H9 (cell line): ENCODE data around the gene ZNF844. TPM values are rescaled to one million over a fixed set of nuclear protein-coding genes. Genes with fewer than 3 reads are reported as not detected.
"Not testable (repeated sequence)": the region's sequence is repeated elsewhere in the genome, so short reads cannot be mapped to it uniquely, and the experiment has no call there.

ENCODE experiments used
- DNase-seq: peaks from one replicate; pipeline ENCODE4 v3.0.0-alpha.2; 2017
- H2AFZ ChIP-seq: one replicate; pipeline ENCODE4 v1.6.1; 2013; ENCODE audit warnings: mild to moderate bottlenecking, low read length, control low read depth, moderate library complexity
- H2AK5ac ChIP-seq: 2 replicates; pipeline ENCODE4 v1.6.1; 2013; ENCODE audit warnings: low read length, control low read depth, mixed read lengths; ENCODE audit not compliant: insufficient read length
- H2BK120ac ChIP-seq: one replicate; pipeline ENCODE4 v1.6.1; 2013; ENCODE audit warnings: low read depth, mild to moderate bottlenecking, low read length, control low read depth, inconsistent platforms; ENCODE audit not compliant: poor library complexity, severe bottlenecking
- H2BK12ac ChIP-seq: 2 replicates; pipeline ENCODE4 v1.6.1; 2013; ENCODE audit warnings: low read length, control low read depth, mixed read lengths, low read depth; ENCODE audit not compliant: insufficient read length
- H2BK15ac ChIP-seq: 2 replicates; pipeline ENCODE4 v1.6.1; 2013; ENCODE audit warnings: low read depth, low read length, control low read depth
- H2BK20ac ChIP-seq: one replicate; pipeline ENCODE4 v1.6.1; 2013; ENCODE audit warnings: low read depth, mild to moderate bottlenecking, low read length, control low read depth, inconsistent platforms; ENCODE audit not compliant: poor library complexity, severe bottlenecking
- H2BK5ac ChIP-seq: 2 replicates; pipeline ENCODE4 v1.6.1; 2013; ENCODE audit warnings: low read length, control low read depth, mixed read lengths; ENCODE audit not compliant: insufficient read length
- H3K14ac ChIP-seq: 2 replicates; pipeline ENCODE4 v1.6.1; 2013; ENCODE audit warnings: low read length, control low read depth; ENCODE audit not compliant: insufficient read depth
- H3K18ac ChIP-seq: 2 replicates; pipeline ENCODE4 v1.6.1; 2013; ENCODE audit warnings: low read depth, mild to moderate bottlenecking, mixed read lengths, low read length, control low read depth; ENCODE audit not compliant: insufficient read length
- H3K23ac ChIP-seq: 2 replicates; pipeline ENCODE4 v1.6.1; 2013; ENCODE audit warnings: low read length, control low read depth, mixed read lengths, low read depth; ENCODE audit not compliant: insufficient read length
- H3K23me2 ChIP-seq: 2 replicates; pipeline ENCODE4 v1.6.1; 2013; ENCODE audit warnings: low read depth, mild to moderate bottlenecking, mixed read lengths, low read length, control low read depth; ENCODE audit not compliant: insufficient read length, poor library complexity, severe bottlenecking
- H3K27ac ChIP-seq: 2 replicates; pipeline ENCODE4 v1.5.1; 2013; ENCODE audit warnings: low read length, control low read depth, mixed read lengths, low read depth; ENCODE audit not compliant: insufficient read length
- H3K27me3 ChIP-seq: 2 replicates; pipeline ENCODE4 v1.6.1; 2013; ENCODE audit warnings: low read length, control low read depth, inconsistent platforms; ENCODE audit not compliant: insufficient read depth
- H3K4ac ChIP-seq: 2 replicates; pipeline ENCODE4 v1.6.1; 2013; ENCODE audit warnings: low read depth, mild to moderate bottlenecking, control low read depth, inconsistent platforms, low read length, moderate library complexity
- H3K4me1 ChIP-seq: 2 replicates; pipeline ENCODE4 v1.6.1; 2013; ENCODE audit warnings: low read length, control low read depth, inconsistent platforms; ENCODE audit not compliant: insufficient read depth
- H3K4me2 ChIP-seq: 2 replicates; pipeline ENCODE4 v1.6.1; 2013; ENCODE audit warnings: low read length, control low read depth, mixed read lengths; ENCODE audit not compliant: insufficient read length, insufficient read depth
- H3K56ac ChIP-seq: 2 replicates; pipeline ENCODE4 v1.6.1; 2013; ENCODE audit warnings: low read depth, mild to moderate bottlenecking, mixed read lengths, low read length, control low read depth; ENCODE audit not compliant: insufficient read length
- H3K79me1 ChIP-seq: 2 replicates; pipeline ENCODE4 v1.6.1; 2013; ENCODE audit warnings: low read depth, mild to moderate bottlenecking, moderate library complexity, low read length, control low read depth, inconsistent platforms; ENCODE audit not compliant: insufficient read depth, poor library complexity, severe bottlenecking
- H3K79me2 ChIP-seq: 2 replicates; pipeline ENCODE4 v1.6.1; 2013; ENCODE audit warnings: low read length, control low read depth, inconsistent platforms; ENCODE audit not compliant: insufficient read depth
- H3K9ac ChIP-seq: 2 replicates; pipeline ENCODE4 v1.6.1; 2013; ENCODE audit warnings: low read length, control low read depth, mixed read lengths; ENCODE audit not compliant: insufficient read length; ENCODE audit errors: extremely low read depth
- H3K9me3 ChIP-seq: one replicate; pipeline ENCODE4 v1.6.1; 2013; ENCODE audit warnings: low read depth, low read length, inconsistent platforms; ENCODE audit not compliant: control insufficient read depth
- H3T11ph ChIP-seq: one replicate; pipeline ENCODE4 v1.6.1; 2013; ENCODE audit warnings: mild to moderate bottlenecking, low read length, control low read depth, inconsistent platforms
- H4K20me1 ChIP-seq: one replicate; pipeline ENCODE4 v1.6.1; 2013; ENCODE audit not compliant: control insufficient read depth, insufficient read length, insufficient read depth
- H4K5ac ChIP-seq: 2 replicates; pipeline ENCODE4 v1.6.1; 2013; ENCODE audit warnings: low read depth, mild to moderate bottlenecking, mixed read lengths, low read length, control low read depth; ENCODE audit not compliant: insufficient read length
- H4K8ac ChIP-seq: replicated peaks from 2 replicates; pipeline ENCODE4 v1.6.1; 2013; ENCODE audit warnings: low read length, control low read depth, mixed read lengths, low read depth; ENCODE audit not compliant: insufficient read length
- H4K91ac ChIP-seq: 2 replicates; pipeline ENCODE4 v1.6.1; 2013; ENCODE audit warnings: low read depth, mild to moderate bottlenecking, moderate library complexity, mixed read lengths, low read length, control low read depth; ENCODE audit not compliant: insufficient read length
- H3K27ac Mint-ChIP-seq, 3 experiments: 2 replicates in 2 of 3; 3 replicates in 1 of 3; pipeline ENCODE4 v1.8.0; 2020 to 2021; ENCODE audit warnings: mixed read lengths in 3 of 3, mild to moderate bottlenecking in 1 of 3, moderate library complexity in 1 of 3
- H3K27me3 Mint-ChIP-seq: 2 replicates; pipeline ENCODE4 v1.8.0; 2021; ENCODE audit warnings: low read depth, mild to moderate bottlenecking, moderate library complexity, mixed read lengths
- H3K36me3 Mint-ChIP-seq, 3 experiments: 2 replicates in 2 of 3; 3 replicates in 1 of 3; pipeline ENCODE4 v1.8.0; 2020 to 2021; ENCODE audit warnings: low read depth in 3 of 3, mixed read lengths in 3 of 3; ENCODE audit not compliant: insufficient read depth in 1 of 3
- H3K4me1 Mint-ChIP-seq, 2 experiments: 2 replicates each; pipeline ENCODE4 v1.8.0; 2020; ENCODE audit warnings: mixed read lengths in 2 of 2
- H3K4me3 Mint-ChIP-seq, 2 experiments: 2 replicates in 1 of 2; 3 replicates in 1 of 2; pipeline ENCODE4 v1.8.0; 2020 to 2021; ENCODE audit warnings: mild to moderate bottlenecking in 2 of 2, mixed read lengths in 2 of 2, moderate library complexity in 1 of 2
- H3K9me3 Mint-ChIP-seq, 2 experiments: 2 replicates in 1 of 2; 3 replicates in 1 of 2; pipeline ENCODE4 v1.8.0; 2020; ENCODE audit warnings: mild to moderate bottlenecking in 2 of 2, mixed read lengths in 2 of 2, moderate library complexity in 1 of 2
- CTCF ChIP-seq: fragments of 200-600 bp; sonication (generic); conservative IDR thresholded peaks from 3 replicates; pipeline ENCODE4 v1.8.0; 2021; ENCODE audit warnings: antibody characterized with exemption, mild to moderate bottlenecking
- WGBS: extraction: QIAGEN DNeasy Blood & Tissue Kit; methylation state at CpG from one replicate; pipeline ENCODE4 v1.1.7; 2013; ENCODE audit warnings: missing lambda C conversion rate, low lambda C conversion rate, mixed read lengths; ENCODE audit not compliant: insufficient read length; ENCODE audit errors: extremely low coverage; 5-methylcytosine and 5-hydroxymethylcytosine counted together
- total RNA-seq: library from RNA; stranded (reverse); gene quantifications from 2 replicates; pipeline ENCODE4 v1.2.1, GENCODE V29; 2021

ZNF844 gene
- total RNA-seq, 1 experiment from 2014 or later = 10.0 TPM

GRCh38 chr19:12075538-12076139 is 11.1 kb downstream of the ZNF844 start:
- H3K4ac ChIP-seq = no peak overlapping the region
- H3K14ac ChIP-seq = no peak overlapping the region
- no peak overlapping the region for H3K27ac ChIP-seq
- no peak overlapping the region for H3K4me2 ChIP-seq
- no peak overlapping the region for H2BK12ac ChIP-seq
- no peak overlapping the region for H2BK120ac ChIP-seq
- no peaks in the 10 kb centered on the region for H4K20me1 ChIP-seq
- H3K4me1 Mint-ChIP-seq = no peaks in the 10 kb centered on the region
- H2BK15ac ChIP-seq = no peak overlapping the region
- no peaks in the 10 kb centered on the region for H3K27me3 ChIP-seq
- no peaks in the 10 kb centered on the region for H3K79me2 ChIP-seq
- H3K27ac Mint-ChIP-seq = no peak overlapping the region
- peaks cover 78 to 95% (median 79%) of the 10 kb centered on the region in 3 experiments for H3K36me3 Mint-ChIP-seq
- no peak overlapping the region for H3K9ac ChIP-seq
- no peak for TF ChIP-seq CTCF
- H3T11ph ChIP-seq = no peak overlapping the region
- H4K5ac ChIP-seq = no peak overlapping the region
- H3K4me3 Mint-ChIP-seq = no peak overlapping the region
- H3K23me2 ChIP-seq = no peaks in the 10 kb centered on the region
- H3K9me3 Mint-ChIP-seq = peaks cover 93 to 97% of the 10 kb centered on the region in 2 experiments
- no peak overlapping the region for H2AFZ ChIP-seq
- H4K91ac ChIP-seq = no peak overlapping the region
- no peak overlapping the region for H4K8ac ChIP-seq
- H3K9me3 ChIP-seq = peaks cover 76% of the 10 kb centered on the region
- H3K27me3 Mint-ChIP-seq = peaks cover 9% of the 10 kb centered on the region
- H3K18ac ChIP-seq = no peak overlapping the region
- no CpG with 5 or more reads among the region's 3 CpGs for whole genome bisulfite sequencing
- no peak overlapping the region for H3K56ac ChIP-seq
- H3K23ac ChIP-seq = no peak overlapping the region
- no peak for DNase-seq
- no peak overlapping the region for H2AK5ac ChIP-seq
- H2BK20ac ChIP-seq = no peak overlapping the region
- no peaks in the 10 kb centered on the region for H3K4me1 ChIP-seq
- H3K79me1 ChIP-seq = no peaks in the 10 kb centered on the region
- H2BK5ac ChIP-seq = no peak overlapping the region

GRCh38 chr19:12076331-12076730 is 11.8 kb downstream of the ZNF844 start:
- not testable (repeated sequence) for H3K4me1 ChIP-seq, H3K18ac ChIP-seq, H3K27me3 ChIP-seq, H2BK20ac ChIP-seq, H3K14ac ChIP-seq, H3K23me2 ChIP-seq, H4K5ac ChIP-seq, H2AK5ac ChIP-seq, H4K91ac ChIP-seq, H3T11ph ChIP-seq, H3K23ac ChIP-seq, H3K4me2 ChIP-seq, H3K79me1 ChIP-seq, H3K27me3 Mint-ChIP-seq, H3K4ac ChIP-seq, H4K20me1 ChIP-seq, H2BK120ac ChIP-seq, DNase-seq, H2BK15ac ChIP-seq, H3K56ac ChIP-seq, H4K8ac ChIP-seq, H3K4me3 Mint-ChIP-seq, H2BK12ac ChIP-seq, H3K4me1 Mint-ChIP-seq, H3K79me2 ChIP-seq, H3K27ac ChIP-seq, H2BK5ac ChIP-seq, H3K27ac Mint-ChIP-seq, H3K9ac ChIP-seq, H2AFZ ChIP-seq
- no CpG with 5 or more reads among the region's 3 CpGs for WGBS
- peaks cover 92 to 97% of the 10 kb centered on the region in 2 experiments for H3K9me3 Mint-ChIP-seq
- peaks cover 77% of the 10 kb centered on the region for H3K9me3 ChIP-seq
- peaks cover 77 to 95% (median 78%) of the 10 kb centered on the region in 3 experiments for H3K36me3 Mint-ChIP-seq
